Fibroblast of skin of abdomen (primary cell): ENCODE measurements around the gene NACA2.

Source experiments
- DNase-seq: peaks from one replicate; pipeline ENCODE4 v3.0.0-alpha.2; 2013

NACA2 gene

GRCh38 chr17:61543786-61544415 lies 47.1 kb downstream of the NACA2 start:
- no peak for DNase-seq

- no peak for DNase-seq
Measured at GRCh38 chr17:61542027-61542426, 49.0 kb downstream of the NACA2 start.

DNA sequence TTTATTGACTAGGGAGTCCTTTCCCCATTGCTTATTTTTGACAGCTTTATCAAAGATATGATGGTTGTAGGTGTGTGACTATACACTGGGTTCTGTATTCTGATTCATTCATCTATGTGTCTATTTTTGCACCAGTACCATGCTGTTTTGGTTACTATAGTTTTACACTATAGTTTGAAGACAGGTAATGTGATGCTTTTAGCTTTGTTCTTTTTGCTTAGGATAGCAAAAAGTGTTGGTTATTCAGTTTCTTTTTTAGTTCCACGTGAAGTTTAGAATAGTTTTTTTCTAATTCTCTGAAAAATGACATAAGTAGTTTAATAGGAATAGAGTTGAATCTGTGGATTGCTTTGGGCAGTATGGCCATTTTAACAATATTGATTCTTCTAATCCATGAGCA lies 50.1 kb downstream of the NACA2 start:
- no peak for DNase-seq
